ENCODE measurements around the gene C11orf68. TPM values are rescaled to one million over a fixed set of nuclear protein-coding genes. Genes with fewer than 3 reads are reported as not detected.
A peak's percentile ranks its signal among the peaks of the same experiment; 100 is the strongest.

Gene C11orf68
- total and polyA plus RNA-seq, 2 experiments from 2014 or later, result 16.8 to 23.2 TPM

DNA sequence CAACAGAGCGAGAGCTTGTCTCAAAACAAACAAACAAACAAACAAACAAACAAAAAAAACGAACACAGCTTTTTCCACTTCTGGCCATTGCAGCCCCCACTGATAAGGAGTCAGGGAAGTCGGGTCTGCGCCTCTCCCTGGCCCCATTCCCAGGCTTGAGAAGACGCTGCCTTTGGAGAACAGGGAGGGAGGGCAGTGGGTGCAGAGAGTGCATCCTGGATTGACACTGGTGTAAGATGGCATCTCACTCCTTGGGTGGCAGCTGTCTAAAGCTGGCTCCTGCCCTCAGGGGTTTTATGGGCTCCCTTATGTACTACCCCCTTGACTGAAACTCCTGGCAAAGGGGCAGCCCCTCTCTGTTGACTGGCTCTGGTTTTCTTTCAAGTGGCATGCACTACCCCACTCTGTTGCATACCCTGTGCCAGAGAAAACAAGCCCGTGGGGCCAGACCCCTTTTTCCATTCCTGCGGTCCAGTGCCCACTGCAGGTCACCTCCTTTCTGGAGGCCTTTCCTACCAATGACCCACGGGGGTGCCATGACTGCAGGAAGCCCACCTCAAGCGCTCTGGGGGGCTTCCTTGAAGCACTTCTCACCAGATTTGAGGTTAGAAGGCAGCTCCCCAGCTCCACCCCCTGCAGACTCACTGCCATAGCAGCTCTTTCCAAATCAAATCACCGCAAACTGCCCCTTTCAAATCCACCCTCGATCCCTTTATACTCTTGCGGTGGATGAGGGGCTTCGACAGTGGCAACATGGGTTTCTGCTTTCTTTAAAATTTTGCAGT lies 13.1 kb upstream of the C11orf68 start:
- H3K4me2 ChIP-seq, result peak overlapping the region; percentile 72
- H3K9me2 ChIP-seq (ENCODE audit: insufficient read depth), result no peaks in the 10 kb centered on the region
- Mint-ChIP-seq H3K36me3 (ENCODE audit: low read depth) (no peaks in the 10 kb centered on the region), H3K9me3 (no peaks in the 10 kb centered on the region), H3K27ac (no peak overlapping the region), H3K27me3 (ENCODE audit: insufficient read depth, low read depth, poor library complexity) (peaks cover 6% of the 10 kb centered on the region), H3K4me1 (peaks cover 23% of the 10 kb centered on the region), H3K4me3 (peak overlapping the region; percentile 38; the same call in 2 of the 3 replicates)
- DNase-seq (ENCODE audit: low spot score) (peak; percentile 62), ATAC-seq (peak; percentile 50)
- H3K4me1 ChIP-seq (ENCODE audit: insufficient read depth), result peaks cover 7% of the 10 kb centered on the region
- H3K36me3 ChIP-seq (ENCODE audit: insufficient read depth), result no peaks in the 10 kb centered on the region
- H2AFZ ChIP-seq, result peak overlapping the region; percentile 96
- no peaks in the 10 kb centered on the region for H4K20me1 ChIP-seq (replicated peaks; ENCODE audit: insufficient read depth)
- H3K4me3 ChIP-seq, result peak overlapping the region; percentile 42; the same call in 1 of the 2 replicates
- H3F3A ChIP-seq (replicated peaks; ENCODE audit: low read depth), result 0 out of 2 replicates have a peak, but pooled peaks cover 5% of the 10 kb centered on the region
- H3K79me2 ChIP-seq (replicated peaks; ENCODE audit: insufficient read depth), result no peaks in the 10 kb centered on the region
- H3K27me3 ChIP-seq (ENCODE audit: insufficient read depth), result no peaks in the 10 kb centered on the region
- 0 out of 2 replicates have a peak overlapping the region, but pooled peaks have one; percentile 61 for H3K27ac ChIP-seq (ENCODE audit: low read depth)
- TF ChIP-seq, protein P1, sequence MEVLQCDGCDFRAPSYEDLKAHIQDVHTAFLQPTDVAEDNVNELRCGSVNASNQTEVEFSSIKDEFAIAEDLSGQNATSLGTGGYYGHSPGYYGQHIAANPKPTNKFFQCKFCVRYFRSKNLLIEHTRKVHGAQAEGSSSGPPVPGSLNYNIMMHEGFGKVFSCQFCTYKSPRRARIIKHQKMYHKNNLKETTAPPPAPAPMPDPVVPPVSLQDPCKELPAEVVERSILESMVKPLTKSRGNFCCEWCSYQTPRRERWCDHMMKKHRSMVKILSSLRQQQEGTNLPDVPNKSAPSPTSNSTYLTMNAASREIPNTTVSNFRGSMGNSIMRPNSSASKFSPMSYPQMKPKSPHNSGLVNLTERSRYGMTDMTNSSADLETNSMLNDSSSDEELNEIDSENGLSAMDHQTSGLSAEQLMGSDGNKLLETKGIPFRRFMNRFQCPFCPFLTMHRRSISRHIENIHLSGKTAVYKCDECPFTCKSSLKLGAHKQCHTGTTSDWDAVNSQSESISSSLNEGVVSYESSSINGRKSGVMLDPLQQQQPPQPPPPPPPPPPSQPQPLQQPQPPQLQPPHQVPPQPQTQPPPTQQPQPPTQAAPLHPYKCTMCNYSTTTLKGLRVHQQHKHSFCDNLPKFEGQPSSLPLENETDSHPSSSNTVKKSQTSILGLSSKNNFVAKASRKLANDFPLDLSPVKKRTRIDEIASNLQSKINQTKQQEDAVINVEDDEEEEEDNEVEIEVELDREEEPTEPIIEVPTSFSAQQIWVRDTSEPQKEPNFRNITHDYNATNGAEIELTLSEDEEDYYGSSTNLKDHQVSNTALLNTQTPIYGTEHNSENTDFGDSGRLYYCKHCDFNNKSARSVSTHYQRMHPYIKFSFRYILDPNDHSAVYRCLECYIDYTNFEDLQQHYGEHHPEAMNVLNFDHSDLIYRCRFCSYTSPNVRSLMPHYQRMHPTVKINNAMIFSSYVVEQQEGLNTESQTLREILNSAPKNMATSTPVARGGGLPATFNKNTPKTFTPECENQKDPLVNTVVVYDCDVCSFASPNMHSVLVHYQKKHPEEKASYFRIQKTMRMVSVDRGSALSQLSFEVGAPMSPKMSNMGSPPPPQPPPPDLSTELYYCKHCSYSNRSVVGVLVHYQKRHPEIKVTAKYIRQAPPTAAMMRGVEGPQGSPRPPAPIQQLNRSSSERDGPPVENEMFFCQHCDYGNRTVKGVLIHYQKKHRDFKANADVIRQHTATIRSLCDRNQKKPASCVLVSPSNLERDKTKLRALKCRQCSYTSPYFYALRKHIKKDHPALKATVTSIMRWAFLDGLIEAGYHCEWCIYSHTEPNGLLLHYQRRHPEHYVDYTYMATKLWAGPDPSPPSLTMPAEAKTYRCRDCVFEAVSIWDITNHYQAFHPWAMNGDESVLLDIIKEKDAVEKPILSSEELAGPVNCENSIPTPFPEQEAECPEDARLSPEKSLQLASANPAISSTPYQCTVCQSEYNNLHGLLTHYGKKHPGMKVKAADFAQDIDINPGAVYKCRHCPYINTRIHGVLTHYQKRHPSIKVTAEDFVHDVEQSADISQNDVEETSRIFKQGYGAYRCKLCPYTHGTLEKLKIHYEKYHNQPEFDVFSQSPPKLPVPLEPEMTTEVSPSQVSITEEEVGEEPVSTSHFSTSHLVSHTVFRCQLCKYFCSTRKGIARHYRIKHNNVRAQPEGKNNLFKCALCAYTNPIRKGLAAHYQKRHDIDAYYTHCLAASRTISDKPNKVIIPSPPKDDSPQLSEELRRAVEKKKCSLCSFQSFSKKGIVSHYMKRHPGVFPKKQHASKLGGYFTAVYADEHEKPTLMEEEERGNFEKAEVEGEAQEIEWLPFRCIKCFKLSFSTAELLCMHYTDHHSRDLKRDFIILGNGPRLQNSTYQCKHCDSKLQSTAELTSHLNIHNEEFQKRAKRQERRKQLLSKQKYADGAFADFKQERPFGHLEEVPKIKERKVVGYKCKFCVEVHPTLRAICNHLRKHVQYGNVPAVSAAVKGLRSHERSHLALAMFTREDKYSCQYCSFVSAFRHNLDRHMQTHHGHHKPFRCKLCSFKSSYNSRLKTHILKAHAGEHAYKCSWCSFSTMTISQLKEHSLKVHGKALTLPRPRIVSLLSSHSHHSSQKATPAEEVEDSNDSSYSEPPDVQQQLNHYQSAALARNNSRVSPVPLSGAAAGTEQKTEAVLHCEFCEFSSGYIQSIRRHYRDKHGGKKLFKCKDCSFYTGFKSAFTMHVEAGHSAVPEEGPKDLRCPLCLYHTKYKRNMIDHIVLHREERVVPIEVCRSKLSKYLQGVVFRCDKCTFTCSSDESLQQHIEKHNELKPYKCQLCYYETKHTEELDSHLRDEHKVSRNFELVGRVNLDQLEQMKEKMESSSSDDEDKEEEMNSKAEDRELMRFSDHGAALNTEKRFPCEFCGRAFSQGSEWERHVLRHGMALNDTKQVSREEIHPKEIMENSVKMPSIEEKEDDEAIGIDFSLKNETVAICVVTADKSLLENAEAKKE (CRISPR knock-in tag; IDR thresholded peaks at IDR 0.05), result no peak
- TF ChIP-seq REST (IDR thresholded peaks at IDR 0.05; ENCODE audit: unreplicated experiment) (no peak), CREB1 (CRISPR knock-in tag; IDR thresholded peaks at IDR 0.05; ENCODE audit: low read depth) (no peak), POLR2AphosphoS5 (IDR thresholded peaks at IDR 0.05; ENCODE audit: low read depth) (no peak), NANOG (IDR thresholded peaks at IDR 0.05; ENCODE audit: borderline replicate concordance) (no peak)
- TF ChIP-seq, protein P2, sequence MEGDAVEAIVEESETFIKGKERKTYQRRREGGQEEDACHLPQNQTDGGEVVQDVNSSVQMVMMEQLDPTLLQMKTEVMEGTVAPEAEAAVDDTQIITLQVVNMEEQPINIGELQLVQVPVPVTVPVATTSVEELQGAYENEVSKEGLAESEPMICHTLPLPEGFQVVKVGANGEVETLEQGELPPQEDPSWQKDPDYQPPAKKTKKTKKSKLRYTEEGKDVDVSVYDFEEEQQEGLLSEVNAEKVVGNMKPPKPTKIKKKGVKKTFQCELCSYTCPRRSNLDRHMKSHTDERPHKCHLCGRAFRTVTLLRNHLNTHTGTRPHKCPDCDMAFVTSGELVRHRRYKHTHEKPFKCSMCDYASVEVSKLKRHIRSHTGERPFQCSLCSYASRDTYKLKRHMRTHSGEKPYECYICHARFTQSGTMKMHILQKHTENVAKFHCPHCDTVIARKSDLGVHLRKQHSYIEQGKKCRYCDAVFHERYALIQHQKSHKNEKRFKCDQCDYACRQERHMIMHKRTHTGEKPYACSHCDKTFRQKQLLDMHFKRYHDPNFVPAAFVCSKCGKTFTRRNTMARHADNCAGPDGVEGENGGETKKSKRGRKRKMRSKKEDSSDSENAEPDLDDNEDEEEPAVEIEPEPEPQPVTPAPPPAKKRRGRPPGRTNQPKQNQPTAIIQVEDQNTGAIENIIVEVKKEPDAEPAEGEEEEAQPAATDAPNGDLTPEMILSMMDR (conservative IDR thresholded peaks at IDR 0.05; ENCODE audit: low read depth in 2 of 2), result peak in 1 of 2 experiments; percentile 22; a peak in 1 of 4 replicates
